Measurements from ENCODE around the gene KCNQ5. TPM values are rescaled to one million over a fixed set of nuclear protein-coding genes. Genes with fewer than 3 reads are reported as not detected.

KCNQ5 gene
- total RNA-seq, 1 experiment from 2014 or later = 0.07 TPM

DNA sequence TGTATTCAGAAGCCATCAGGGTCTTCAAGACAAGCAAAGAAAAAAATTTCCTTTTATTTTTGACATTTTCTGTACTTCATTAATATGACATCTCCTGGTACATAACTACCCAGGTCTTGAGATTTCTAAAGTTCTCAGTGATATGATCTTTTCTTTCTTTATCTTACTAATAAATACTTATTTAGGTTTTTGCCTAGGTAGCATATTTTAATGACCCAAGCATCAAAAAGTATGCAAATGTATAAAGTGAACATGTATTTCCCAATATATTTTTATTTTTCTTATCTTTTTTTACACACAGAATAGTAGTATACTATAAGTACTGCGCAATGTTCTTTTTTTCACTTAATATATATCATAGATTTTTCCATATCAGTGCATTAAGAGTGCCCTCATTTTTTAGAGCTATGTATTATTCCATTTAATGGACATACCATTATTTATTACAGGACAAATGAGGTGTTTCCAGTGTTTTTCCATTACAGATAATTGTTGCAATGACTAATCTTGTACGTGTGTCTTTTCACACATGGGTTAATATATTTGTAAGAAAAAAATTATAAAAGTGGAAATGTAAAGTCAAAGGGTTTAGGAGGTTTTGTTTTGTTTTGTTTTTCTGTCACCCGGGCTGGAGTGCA, 107.0 kb downstream of the KCNQ5 start:
- H2BK120ac ChIP-seq (ENCODE audit: low read depth, low read length, poor library complexity, severe bottlenecking) = no peak overlapping the region
- no peak overlapping the region for H3K23ac ChIP-seq (ENCODE audit: insufficient read length, low read depth, low read length)
- no peak overlapping the region for H3K27ac ChIP-seq (ENCODE audit: insufficient read length, low read depth, low read length)
- no peak for DNase-seq
- no peaks in the 10 kb centered on the region for H3K79me2 ChIP-seq (ENCODE audit: insufficient read depth, low read length)
- H3K4me1 Mint-ChIP-seq = no peaks in the 10 kb centered on the region
- TF ChIP-seq, protein P1, sequence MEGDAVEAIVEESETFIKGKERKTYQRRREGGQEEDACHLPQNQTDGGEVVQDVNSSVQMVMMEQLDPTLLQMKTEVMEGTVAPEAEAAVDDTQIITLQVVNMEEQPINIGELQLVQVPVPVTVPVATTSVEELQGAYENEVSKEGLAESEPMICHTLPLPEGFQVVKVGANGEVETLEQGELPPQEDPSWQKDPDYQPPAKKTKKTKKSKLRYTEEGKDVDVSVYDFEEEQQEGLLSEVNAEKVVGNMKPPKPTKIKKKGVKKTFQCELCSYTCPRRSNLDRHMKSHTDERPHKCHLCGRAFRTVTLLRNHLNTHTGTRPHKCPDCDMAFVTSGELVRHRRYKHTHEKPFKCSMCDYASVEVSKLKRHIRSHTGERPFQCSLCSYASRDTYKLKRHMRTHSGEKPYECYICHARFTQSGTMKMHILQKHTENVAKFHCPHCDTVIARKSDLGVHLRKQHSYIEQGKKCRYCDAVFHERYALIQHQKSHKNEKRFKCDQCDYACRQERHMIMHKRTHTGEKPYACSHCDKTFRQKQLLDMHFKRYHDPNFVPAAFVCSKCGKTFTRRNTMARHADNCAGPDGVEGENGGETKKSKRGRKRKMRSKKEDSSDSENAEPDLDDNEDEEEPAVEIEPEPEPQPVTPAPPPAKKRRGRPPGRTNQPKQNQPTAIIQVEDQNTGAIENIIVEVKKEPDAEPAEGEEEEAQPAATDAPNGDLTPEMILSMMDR (conservative IDR thresholded peaks at IDR 0.05) = no peak
- no peaks in the 10 kb centered on the region for H4K20me1 ChIP-seq (ENCODE audit: control insufficient read depth, insufficient read depth, insufficient read length)
- no peaks in the 10 kb centered on the region for H3K9me3 ChIP-seq (ENCODE audit: control insufficient read depth, low read depth, low read length)
- no peaks in the 10 kb centered on the region for H3K27me3 Mint-ChIP-seq (ENCODE audit: low read depth)
- no peaks in the 10 kb centered on the region for H3K23me2 ChIP-seq (ENCODE audit: insufficient read length, low read depth, low read length, poor library complexity, severe bottlenecking)
- no peak overlapping the region for H3T11ph ChIP-seq (ENCODE audit: low read length)
- no peak overlapping the region for H3K4ac ChIP-seq (ENCODE audit: low read depth, low read length)
- H2BK5ac ChIP-seq (ENCODE audit: insufficient read length, low read length) = no peak overlapping the region
- H2AFZ ChIP-seq (ENCODE audit: low read length) = no peak overlapping the region
- H2BK15ac ChIP-seq (ENCODE audit: low read depth, low read length) = no peak overlapping the region
- no peaks in the 10 kb centered on the region for H3K27me3 ChIP-seq (ENCODE audit: insufficient read depth, low read length)
- H3K79me1 ChIP-seq (ENCODE audit: insufficient read depth, low read depth, low read length, poor library complexity, severe bottlenecking) = no peaks in the 10 kb centered on the region
- H3K27ac Mint-ChIP-seq = no peak overlapping the region
- H3K9ac ChIP-seq (ENCODE audit: extremely low read depth, insufficient read length, low read length) = no peak overlapping the region
- no peak overlapping the region for H3K56ac ChIP-seq (ENCODE audit: insufficient read length, low read depth, low read length)
- H4K8ac ChIP-seq (replicated peaks; ENCODE audit: insufficient read length, low read depth, low read length) = no peak overlapping the region
- WGBS (ENCODE audit: extremely low coverage, insufficient read length, low lambda C conversion rate) = 100% methylated on average over 1 of the region's 3 CpGs
- H3K4me3 Mint-ChIP-seq = no peak overlapping the region
- no peak overlapping the region for H3K18ac ChIP-seq (ENCODE audit: insufficient read length, low read depth, low read length)
- no peak overlapping the region for H2BK20ac ChIP-seq (ENCODE audit: low read depth, low read length, poor library complexity, severe bottlenecking)
- no peaks in the 10 kb centered on the region for H3K4me1 ChIP-seq (ENCODE audit: insufficient read depth, low read length)
- no peak overlapping the region for H2BK12ac ChIP-seq (ENCODE audit: insufficient read length, low read depth, low read length)
- no peaks in the 10 kb centered on the region for H3K36me3 Mint-ChIP-seq (ENCODE audit: insufficient read depth in 1 of 3, low read depth in 3 of 3)
- no peak overlapping the region for H2AK5ac ChIP-seq (ENCODE audit: insufficient read length, low read length)
- no peak overlapping the region for H4K5ac ChIP-seq (ENCODE audit: insufficient read length, low read depth, low read length)
- H3K9me3 Mint-ChIP-seq = no peaks in the 10 kb centered on the region
- no peak overlapping the region for H4K91ac ChIP-seq (ENCODE audit: insufficient read length, low read depth, low read length)
- H3K4me2 ChIP-seq (ENCODE audit: insufficient read depth, insufficient read length, low read length) = no peak overlapping the region
- H3K14ac ChIP-seq (ENCODE audit: insufficient read depth, low read length) = no peak overlapping the region

Data from H9 (cell line).